SU-DHL-6 (cell line): ENCODE data around the gene CDC20.

ENCODE experiments used
- H2AFZ ChIP-seq: fragments of 200-600 bp; sonication (generic); 2 replicates; pipeline ENCODE4 v1.6.1; 2014; ENCODE audit warnings: low read depth, mild to moderate bottlenecking, moderate library complexity, mixed read lengths, antibody characterized with exemption, low read length; ENCODE audit not compliant: severe bottlenecking
- H3F3A ChIP-seq: fragments of 200-600 bp; shearing (Covaris generic); 2 replicates; pipeline ENCODE4 v1.6.0; 2016; ENCODE audit warnings: antibody characterized with exemption, mild to moderate bottlenecking; ENCODE audit not compliant: insufficient read depth
- H3K27ac ChIP-seq: fragments of 200-600 bp; sonication (generic); 2 replicates; pipeline ENCODE4 v1.5.1; 2016; ENCODE audit warnings: low read depth, mild to moderate bottlenecking, low read length, moderate library complexity, mixed read lengths
- H3K27me3 ChIP-seq: fragments of 200-600 bp; sonication (generic), shearing (Covaris generic); 2 replicates; pipeline ENCODE4 v1.6.0; 2014; ENCODE audit warnings: mild to moderate bottlenecking, low read length
- H3K36me3 ChIP-seq: fragments of 200-600 bp; sonication (generic); 2 replicates; pipeline ENCODE4 v1.6.1; 2014; ENCODE audit warnings: mild to moderate bottlenecking, low read length, mixed read lengths
- H3K4me2 ChIP-seq: fragments of 300-600, 200-600 bp; shearing (Covaris generic), sonication (generic); 2 replicates; pipeline ENCODE4 v1.6.0; 2014; ENCODE audit warnings: low read length, low read depth, mild to moderate bottlenecking; ENCODE audit not compliant: poor library complexity, severe bottlenecking
- H3K4me3 ChIP-seq: fragments of 200-600 bp; sonication (generic); 2 replicates; pipeline ENCODE4 v1.5.1; 2014; ENCODE audit warnings: antibody characterized with exemption, low read length, mild to moderate bottlenecking, mixed read lengths; ENCODE audit not compliant: insufficient read depth, poor library complexity, severe bottlenecking
- H3K79me2 ChIP-seq: fragments of 200-600 bp; sonication (generic); 2 replicates; pipeline ENCODE4 v1.6.1; 2014; ENCODE audit warnings: mild to moderate bottlenecking, low read length, moderate library complexity; ENCODE audit not compliant: insufficient read depth
- H3K9ac ChIP-seq: fragments of 200-600 bp; sonication (generic); 2 replicates; pipeline ENCODE4 v1.7.0; 2014; ENCODE audit warnings: mild to moderate bottlenecking, low read length
- H3K9me2 ChIP-seq: fragments of 200-600 bp; sonication (generic); replicated peaks from 2 replicates; pipeline ENCODE4 v1.6.1; 2014; ENCODE audit warnings: low read length; ENCODE audit not compliant: insufficient read depth
- H3K9me3 ChIP-seq: fragments of 200-600 bp; sonication (generic); 2 replicates; pipeline ENCODE4 v1.6.1; 2014; ENCODE audit warnings: low read length, mixed read lengths; ENCODE audit not compliant: insufficient read depth
- H4K20me1 ChIP-seq: fragments of 200-600 bp; sonication (generic); 2 replicates; pipeline ENCODE4 v1.6.1; 2014; ENCODE audit warnings: low read depth, mild to moderate bottlenecking, antibody characterized with exemption, low read length, moderate library complexity, mixed read lengths
- CTCF ChIP-seq: fragments of 200-600 bp; sonication (generic); IDR thresholded peaks from one replicate; pipeline ENCODE4 v1.5.1; 2017; ENCODE audit warnings: antibody characterized with exemption, mild to moderate bottlenecking, low read length, moderate library complexity; ENCODE audit not compliant: insufficient read depth, poor library complexity, severe bottlenecking
- EZH2phosphoT487 ChIP-seq: fragments of 200-600 bp; sonication (generic), shearing (Covaris generic); conservative IDR thresholded peaks from 2 replicates; pipeline ENCODE4 v1.6.1; 2018; ENCODE audit warnings: mild to moderate bottlenecking, antibody characterized with exemption, low read length, moderate library complexity, mixed read lengths

CDC20 gene

GRCh38 chr1:43405876-43406234, 47.1 kb downstream of the CDC20 start:
- no peak overlapping the region for H3K27ac ChIP-seq
- no peak overlapping the region for H3K4me3 ChIP-seq
- H2AFZ ChIP-seq = no peak overlapping the region
- H3K9me3 ChIP-seq = no peaks in the 10 kb centered on the region
- H3K4me2 ChIP-seq = no peak overlapping the region
- H3K79me2 ChIP-seq = no peaks in the 10 kb centered on the region
- H3K27me3 ChIP-seq = no peaks in the 10 kb centered on the region
- TF ChIP-seq EZH2phosphoT487 (no peak), CTCF (no peak)
- no peaks in the 10 kb centered on the region for H3K36me3 ChIP-seq
- no peaks in the 10 kb centered on the region for H3K9me2 ChIP-seq
- no peaks in the 10 kb centered on the region for H3F3A ChIP-seq
- H4K20me1 ChIP-seq = no peaks in the 10 kb centered on the region
- no peak overlapping the region for H3K9ac ChIP-seq

GRCh38 chr1:43410571-43410970, 51.8 kb downstream of the CDC20 start:
- H3K27me3 ChIP-seq = no peaks in the 10 kb centered on the region
- H3K36me3 ChIP-seq = no peaks in the 10 kb centered on the region
- H3K4me2 ChIP-seq = no peak overlapping the region
- no peaks in the 10 kb centered on the region for H3K9me3 ChIP-seq
- H3K79me2 ChIP-seq = no peaks in the 10 kb centered on the region
- H4K20me1 ChIP-seq = no peaks in the 10 kb centered on the region
- no peak for TF ChIP-seq CTCF
- TF ChIP-seq EZH2phosphoT487 = no peak
- no peak overlapping the region for H3K9ac ChIP-seq
- H3K4me3 ChIP-seq = no peak overlapping the region
- H3K9me2 ChIP-seq = no peaks in the 10 kb centered on the region
- H3K27ac ChIP-seq = no peak overlapping the region
- H2AFZ ChIP-seq = no peak overlapping the region
- H3F3A ChIP-seq = no peaks in the 10 kb centered on the region
